ENCODE measurements around the gene PLXNC1. TPM values are rescaled to one million over a fixed set of nuclear protein-coding genes. Genes with fewer than 3 reads are reported as not detected.

Gene PLXNC1
- total RNA-seq, 1 donor from 2014 or later, result 8.3 TPM

GRCh38 chr12:94218233-94218632, 69.9 kb downstream of the PLXNC1 start:
- no peak for DNase-seq (ENCODE audit: extremely low spot score, unreplicated experiment)
- TF ChIP-seq CTCF (conservative IDR thresholded peaks at IDR 0.05), result no peak
- no peak overlapping the region for H3K27ac Mint-ChIP-seq
- peaks cover 9% of the 10 kb centered on the region for H3K27me3 Mint-ChIP-seq
- no peaks in the 10 kb centered on the region for H3K36me3 Mint-ChIP-seq
- H3K4me1 Mint-ChIP-seq (ENCODE audit: unreplicated experiment), result no peaks in the 10 kb centered on the region
- H3K9me3 Mint-ChIP-seq, result no peaks in the 10 kb centered on the region
- H3K4me3 Mint-ChIP-seq, result no peak overlapping the region

GRCh38 chr12:94219622-94220302, 71.4 kb downstream of the PLXNC1 start:
- H3K27me3 Mint-ChIP-seq, result peaks cover 16% of the 10 kb centered on the region
- no peak overlapping the region for H3K4me3 Mint-ChIP-seq
- no peak for TF ChIP-seq CTCF (conservative IDR thresholded peaks at IDR 0.05)
- DNase-seq (ENCODE audit: extremely low spot score, unreplicated experiment), result no peak
- H3K4me1 Mint-ChIP-seq (ENCODE audit: unreplicated experiment), result no peaks in the 10 kb centered on the region
- H3K27ac Mint-ChIP-seq, result no peak overlapping the region
- no peaks in the 10 kb centered on the region for H3K9me3 Mint-ChIP-seq
- H3K36me3 Mint-ChIP-seq, result no peaks in the 10 kb centered on the region

- no peak for TF ChIP-seq CTCF (conservative IDR thresholded peaks at IDR 0.05)
- no peak for DNase-seq (ENCODE audit: extremely low spot score, unreplicated experiment)
- Mint-ChIP-seq H3K36me3 (no peaks in the 10 kb centered on the region), H3K27me3 (peaks cover 16% of the 10 kb centered on the region), H3K4me3 (no peak overlapping the region), H3K27ac (no peak overlapping the region), H3K4me1 (ENCODE audit: unreplicated experiment) (no peaks in the 10 kb centered on the region), H3K9me3 (no peaks in the 10 kb centered on the region)
Measured at GRCh38 chr12:94220804-94221203, 72.4 kb downstream of the PLXNC1 start.

- no peak for TF ChIP-seq CTCF (conservative IDR thresholded peaks at IDR 0.05)
- H3K27me3 Mint-ChIP-seq, result peaks cover 21% of the 10 kb centered on the region
- no peaks in the 10 kb centered on the region for H3K4me1 Mint-ChIP-seq (ENCODE audit: unreplicated experiment)
- H3K9me3 Mint-ChIP-seq, result no peaks in the 10 kb centered on the region
- DNase-seq (ENCODE audit: extremely low spot score, unreplicated experiment), result no peak
- H3K36me3 Mint-ChIP-seq, result no peaks in the 10 kb centered on the region
- H3K4me3 Mint-ChIP-seq, result no peak overlapping the region
- no peak overlapping the region for H3K27ac Mint-ChIP-seq
Measured at GRCh38 chr12:94222351-94223084, 74.1 kb downstream of the PLXNC1 start.

GRCh38 chr12:94223842-94224241, 75.5 kb downstream of the PLXNC1 start:
- DNase-seq (ENCODE audit: extremely low spot score, unreplicated experiment), result no peak
- no peak for TF ChIP-seq CTCF (conservative IDR thresholded peaks at IDR 0.05)
- Mint-ChIP-seq H3K27me3 (peaks cover 25% of the 10 kb centered on the region), H3K9me3 (no peaks in the 10 kb centered on the region), H3K36me3 (no peaks in the 10 kb centered on the region), H3K4me1 (ENCODE audit: unreplicated experiment) (no peaks in the 10 kb centered on the region), H3K4me3 (no peak overlapping the region), H3K27ac (no peak overlapping the region)
